ENCODE measurements around the gene TMEM92. TPM values are rescaled to one million over a fixed set of nuclear protein-coding genes. Genes with fewer than 3 reads are reported as not detected.

The TMEM92 gene
- total and polyA plus RNA-seq, 4 donors: 0.05 to 17.9 (median 4.0) TPM

DNA sequence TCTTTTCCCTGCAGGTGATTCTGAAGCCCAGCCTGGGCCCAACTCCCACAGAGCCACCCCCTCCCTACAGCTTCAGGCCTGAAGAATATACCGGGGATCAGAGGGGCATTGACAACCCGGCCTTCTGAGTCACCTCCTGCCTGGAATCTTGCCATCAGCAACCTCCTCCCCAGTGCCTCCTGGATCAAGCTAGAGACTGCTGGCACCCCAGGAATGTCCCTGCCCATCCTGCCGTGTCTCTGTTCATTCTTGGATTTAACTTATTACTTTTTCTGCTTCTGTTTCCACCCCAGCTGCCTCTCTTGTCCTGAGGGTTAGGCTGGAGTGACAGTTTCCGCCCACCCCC lies 4.9 kb downstream of the TMEM92 start:
- Histone ChIP-seq H3K27me3 (ENCODE audit: control insufficient read depth in 4 of 4, insufficient read depth in 4 of 4, low read length in 3 of 4) (peaks cover 0 to 1% (median 0%) of the 10 kb centered on the region in 4 donors), H3K9ac (ENCODE audit: low read depth in 1 of 2, low read length in 2 of 2) (no peak overlapping the region), H3K4me1 (ENCODE audit: control insufficient read depth in 4 of 4, insufficient read depth in 4 of 4, low read length in 3 of 4) (peaks cover 0 to 15% (median 7%) of the 10 kb centered on the region in 4 donors), H3K36me3 (ENCODE audit: control insufficient read depth in 4 of 4, insufficient read depth in 3 of 4, low read depth in 1 of 4, low read length in 3 of 4) (no peaks in the 10 kb centered on the region), H3K27ac (ENCODE audit: low read depth in 1 of 2, low read length in 2 of 2) (no peak overlapping the region), H3K9me3 (ENCODE audit: control insufficient read depth in 4 of 4, low read length in 3 of 4) (no peaks in the 10 kb centered on the region), H3K4me3 (ENCODE audit: low read depth in 1 of 3, low read length in 3 of 3) (no peak overlapping the region)
- TF ChIP-seq, protein P1, sequence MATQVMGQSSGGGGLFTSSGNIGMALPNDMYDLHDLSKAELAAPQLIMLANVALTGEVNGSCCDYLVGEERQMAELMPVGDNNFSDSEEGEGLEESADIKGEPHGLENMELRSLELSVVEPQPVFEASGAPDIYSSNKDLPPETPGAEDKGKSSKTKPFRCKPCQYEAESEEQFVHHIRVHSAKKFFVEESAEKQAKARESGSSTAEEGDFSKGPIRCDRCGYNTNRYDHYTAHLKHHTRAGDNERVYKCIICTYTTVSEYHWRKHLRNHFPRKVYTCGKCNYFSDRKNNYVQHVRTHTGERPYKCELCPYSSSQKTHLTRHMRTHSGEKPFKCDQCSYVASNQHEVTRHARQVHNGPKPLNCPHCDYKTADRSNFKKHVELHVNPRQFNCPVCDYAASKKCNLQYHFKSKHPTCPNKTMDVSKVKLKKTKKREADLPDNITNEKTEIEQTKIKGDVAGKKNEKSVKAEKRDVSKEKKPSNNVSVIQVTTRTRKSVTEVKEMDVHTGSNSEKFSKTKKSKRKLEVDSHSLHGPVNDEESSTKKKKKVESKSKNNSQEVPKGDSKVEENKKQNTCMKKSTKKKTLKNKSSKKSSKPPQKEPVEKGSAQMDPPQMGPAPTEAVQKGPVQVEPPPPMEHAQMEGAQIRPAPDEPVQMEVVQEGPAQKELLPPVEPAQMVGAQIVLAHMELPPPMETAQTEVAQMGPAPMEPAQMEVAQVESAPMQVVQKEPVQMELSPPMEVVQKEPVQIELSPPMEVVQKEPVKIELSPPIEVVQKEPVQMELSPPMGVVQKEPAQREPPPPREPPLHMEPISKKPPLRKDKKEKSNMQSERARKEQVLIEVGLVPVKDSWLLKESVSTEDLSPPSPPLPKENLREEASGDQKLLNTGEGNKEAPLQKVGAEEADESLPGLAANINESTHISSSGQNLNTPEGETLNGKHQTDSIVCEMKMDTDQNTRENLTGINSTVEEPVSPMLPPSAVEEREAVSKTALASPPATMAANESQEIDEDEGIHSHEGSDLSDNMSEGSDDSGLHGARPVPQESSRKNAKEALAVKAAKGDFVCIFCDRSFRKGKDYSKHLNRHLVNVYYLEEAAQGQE (IDR thresholded peaks at IDR 0.05): no peak
- WGBS: 82% methylated on average over 4 of the region's 4 CpGs
- DNase-seq (ENCODE audit: low spot score): no peak

DNA sequence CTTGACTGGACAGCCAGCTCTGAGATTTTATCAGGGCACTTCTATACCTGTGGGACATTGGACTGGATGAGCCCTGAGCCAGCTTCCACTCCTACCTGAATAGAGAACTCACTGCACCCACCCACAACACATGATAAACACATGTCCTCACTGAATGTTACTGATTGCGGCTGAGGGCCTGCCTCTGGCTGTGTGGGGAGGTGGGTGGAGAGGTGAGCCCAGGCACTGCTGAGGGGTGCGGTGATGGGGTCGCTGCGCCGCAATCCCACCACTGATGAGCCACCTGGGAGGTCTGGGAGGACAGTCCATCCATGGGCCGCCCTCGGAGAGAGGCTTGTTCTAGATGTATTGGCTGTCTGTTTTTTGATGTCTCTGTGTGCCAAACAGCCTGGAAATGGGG lies 5.4 kb downstream of the TMEM92 start:
- no peaks in the 10 kb centered on the region for H3K36me3 ChIP-seq (ENCODE audit: control insufficient read depth in 4 of 4, insufficient read depth in 3 of 4, low read depth in 1 of 4, low read length in 3 of 4)
- no peak overlapping the region for H3K9ac ChIP-seq (ENCODE audit: low read depth in 1 of 2, low read length in 2 of 2)
- peaks cover 0 to 1% (median 0%) of the 10 kb centered on the region in 4 donors for H3K27me3 ChIP-seq (ENCODE audit: control insufficient read depth in 4 of 4, insufficient read depth in 4 of 4, low read length in 3 of 4)
- peaks cover 0 to 11% (median 3%) of the 10 kb centered on the region in 4 donors for H3K4me1 ChIP-seq (ENCODE audit: control insufficient read depth in 4 of 4, insufficient read depth in 4 of 4, low read length in 3 of 4)
- DNase-seq (ENCODE audit: low spot score): no peak
- no peaks in the 10 kb centered on the region for H3K9me3 ChIP-seq (ENCODE audit: control insufficient read depth in 4 of 4, low read length in 3 of 4)
- H3K4me3 ChIP-seq (ENCODE audit: low read depth in 1 of 3, low read length in 3 of 3): no peak overlapping the region
- 95% methylated on average over 7 of the region's 7 CpGs for WGBS
- no peak overlapping the region for H3K27ac ChIP-seq (ENCODE audit: low read depth in 1 of 2, low read length in 2 of 2)
- TF ChIP-seq, protein P2, sequence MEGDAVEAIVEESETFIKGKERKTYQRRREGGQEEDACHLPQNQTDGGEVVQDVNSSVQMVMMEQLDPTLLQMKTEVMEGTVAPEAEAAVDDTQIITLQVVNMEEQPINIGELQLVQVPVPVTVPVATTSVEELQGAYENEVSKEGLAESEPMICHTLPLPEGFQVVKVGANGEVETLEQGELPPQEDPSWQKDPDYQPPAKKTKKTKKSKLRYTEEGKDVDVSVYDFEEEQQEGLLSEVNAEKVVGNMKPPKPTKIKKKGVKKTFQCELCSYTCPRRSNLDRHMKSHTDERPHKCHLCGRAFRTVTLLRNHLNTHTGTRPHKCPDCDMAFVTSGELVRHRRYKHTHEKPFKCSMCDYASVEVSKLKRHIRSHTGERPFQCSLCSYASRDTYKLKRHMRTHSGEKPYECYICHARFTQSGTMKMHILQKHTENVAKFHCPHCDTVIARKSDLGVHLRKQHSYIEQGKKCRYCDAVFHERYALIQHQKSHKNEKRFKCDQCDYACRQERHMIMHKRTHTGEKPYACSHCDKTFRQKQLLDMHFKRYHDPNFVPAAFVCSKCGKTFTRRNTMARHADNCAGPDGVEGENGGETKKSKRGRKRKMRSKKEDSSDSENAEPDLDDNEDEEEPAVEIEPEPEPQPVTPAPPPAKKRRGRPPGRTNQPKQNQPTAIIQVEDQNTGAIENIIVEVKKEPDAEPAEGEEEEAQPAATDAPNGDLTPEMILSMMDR (IDR thresholded peaks at IDR 0.05; ENCODE audit: low read depth, low read length, missing input control): no peak
- TF ChIP-seq, protein P3, sequence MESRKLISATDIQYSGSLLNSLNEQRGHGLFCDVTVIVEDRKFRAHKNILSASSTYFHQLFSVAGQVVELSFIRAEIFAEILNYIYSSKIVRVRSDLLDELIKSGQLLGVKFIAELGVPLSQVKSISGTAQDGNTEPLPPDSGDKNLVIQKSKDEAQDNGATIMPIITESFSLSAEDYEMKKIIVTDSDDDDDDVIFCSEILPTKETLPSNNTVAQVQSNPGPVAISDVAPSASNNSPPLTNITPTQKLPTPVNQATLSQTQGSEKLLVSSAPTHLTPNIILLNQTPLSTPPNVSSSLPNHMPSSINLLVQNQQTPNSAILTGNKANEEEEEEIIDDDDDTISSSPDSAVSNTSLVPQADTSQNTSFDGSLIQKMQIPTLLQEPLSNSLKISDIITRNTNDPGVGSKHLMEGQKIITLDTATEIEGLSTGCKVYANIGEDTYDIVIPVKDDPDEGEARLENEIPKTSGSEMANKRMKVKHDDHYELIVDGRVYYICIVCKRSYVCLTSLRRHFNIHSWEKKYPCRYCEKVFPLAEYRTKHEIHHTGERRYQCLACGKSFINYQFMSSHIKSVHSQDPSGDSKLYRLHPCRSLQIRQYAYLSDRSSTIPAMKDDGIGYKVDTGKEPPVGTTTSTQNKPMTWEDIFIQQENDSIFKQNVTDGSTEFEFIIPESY (IDR thresholded peaks at IDR 0.05): no peak
- TF ChIP-seq HNF4G (IDR thresholded peaks at IDR 0.05) (no peak), EGR1 (IDR thresholded peaks at IDR 0.05; ENCODE audit: low read depth in 2 of 2) (no peak), RAD21 (IDR thresholded peaks at IDR 0.05) (no peak), FOXA1 (IDR thresholded peaks at IDR 0.05) (no peak), NR2F2 (IDR thresholded peaks at IDR 0.05) (no peak), HNF4A (conservative IDR thresholded peaks at IDR 0.05) (no peak), TAF1 (conservative IDR thresholded peaks at IDR 0.05) (no peak), SP1 (IDR thresholded peaks at IDR 0.05) (no peak), RXRA (IDR thresholded peaks at IDR 0.05) (no peak), JUND (IDR thresholded peaks at IDR 0.05) (no peak)
- TF ChIP-seq, protein P1 (IDR thresholded peaks at IDR 0.05): no peak
- TF ChIP-seq, protein P4, sequence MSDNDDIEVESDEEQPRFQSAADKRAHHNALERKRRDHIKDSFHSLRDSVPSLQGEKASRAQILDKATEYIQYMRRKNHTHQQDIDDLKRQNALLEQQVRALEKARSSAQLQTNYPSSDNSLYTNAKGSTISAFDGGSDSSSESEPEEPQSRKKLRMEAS (IDR thresholded peaks at IDR 0.05): no peak

Data from liver (tissue), 9 donors.